DLD1 (cell line): ENCODE measurements around the gene POC1B.

Experiments
- in situ Hi-C: cut with HindIII; loops from 2 replicates; pipeline ENCODE4 v1.10.0; 2017; ENCODE audit warnings: low sequenced_read_pairs

POC1B gene

DNA sequence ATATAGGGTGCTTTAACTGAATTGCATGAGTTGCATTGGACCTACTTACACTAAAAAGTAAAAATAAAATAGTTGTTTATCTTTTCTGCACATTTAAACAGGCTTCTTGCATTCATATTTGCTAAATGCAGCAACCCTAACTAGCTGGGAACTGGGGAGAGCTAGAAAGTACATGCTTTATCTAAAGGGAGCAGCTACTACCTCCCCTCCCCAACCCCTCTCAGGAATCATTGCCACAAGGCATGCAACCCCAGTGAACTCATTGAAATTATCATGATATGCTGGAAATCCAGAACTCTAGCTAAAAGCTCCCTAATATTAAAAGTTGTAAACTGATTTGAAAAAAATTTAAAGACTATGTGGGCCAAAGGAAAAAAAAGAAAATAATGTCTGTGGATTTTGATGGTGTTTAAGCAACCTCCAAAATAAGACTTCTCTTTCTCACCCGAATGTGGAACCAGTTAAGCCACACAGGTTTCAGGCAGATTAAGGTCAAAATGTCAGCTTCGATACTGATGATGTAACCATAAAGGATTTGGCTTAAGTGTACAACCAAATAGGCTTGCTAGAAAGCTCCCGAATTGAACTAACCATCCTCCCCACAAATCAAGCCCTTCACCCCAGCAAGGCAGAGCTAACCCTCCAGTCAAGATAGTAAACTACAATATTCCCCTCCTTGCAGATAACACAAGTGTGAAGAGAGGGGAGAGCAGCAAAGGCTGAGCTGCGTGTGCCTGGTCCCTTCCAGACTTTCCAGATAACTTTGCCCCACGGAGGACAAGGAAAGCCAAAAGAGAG, 13.8 kb upstream of the POC1B start:
- in situ Hi-C loops: no loop called here

DNA sequence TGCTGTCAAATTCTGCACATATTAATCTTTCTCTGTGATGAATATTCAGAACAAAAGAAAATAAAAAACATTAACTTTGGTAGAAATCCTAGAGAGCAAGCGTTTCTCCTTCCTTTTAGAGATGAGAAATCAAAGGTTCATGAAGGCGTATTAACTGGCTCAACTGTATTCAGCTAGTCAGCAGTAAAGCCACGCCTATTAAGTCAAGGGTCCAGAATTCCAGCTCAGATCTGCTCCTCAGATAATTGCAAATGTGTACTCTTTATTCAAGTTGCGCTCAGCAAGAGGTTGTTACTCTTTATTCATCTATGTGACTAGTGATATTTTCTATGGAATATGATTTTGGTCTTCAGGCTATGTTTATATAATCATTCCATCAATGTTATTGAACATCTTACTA, 13.1 kb upstream of the POC1B start:
- in situ Hi-C loops: no loop called here

DNA sequence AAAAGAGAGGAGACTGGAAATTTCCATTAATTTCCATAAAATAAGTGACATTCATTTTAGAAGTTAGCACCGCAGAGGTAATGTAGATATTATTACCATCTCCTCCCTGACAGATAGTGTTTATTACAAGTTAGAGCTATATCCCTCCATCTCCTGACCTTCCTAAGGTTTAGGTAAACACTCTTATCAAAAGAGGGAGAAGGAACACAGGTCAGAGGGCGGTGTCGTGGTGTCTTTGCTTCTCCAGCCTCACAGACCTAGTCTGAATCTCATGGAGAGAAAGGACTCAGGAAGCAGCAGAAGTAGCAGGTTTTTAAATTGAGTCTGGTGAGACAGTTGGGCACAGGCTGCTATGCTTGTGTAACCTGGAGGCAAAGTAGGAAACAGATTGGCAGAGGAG, 11.5 kb upstream of the POC1B start:
- in situ Hi-C loops: no loop called here

DNA sequence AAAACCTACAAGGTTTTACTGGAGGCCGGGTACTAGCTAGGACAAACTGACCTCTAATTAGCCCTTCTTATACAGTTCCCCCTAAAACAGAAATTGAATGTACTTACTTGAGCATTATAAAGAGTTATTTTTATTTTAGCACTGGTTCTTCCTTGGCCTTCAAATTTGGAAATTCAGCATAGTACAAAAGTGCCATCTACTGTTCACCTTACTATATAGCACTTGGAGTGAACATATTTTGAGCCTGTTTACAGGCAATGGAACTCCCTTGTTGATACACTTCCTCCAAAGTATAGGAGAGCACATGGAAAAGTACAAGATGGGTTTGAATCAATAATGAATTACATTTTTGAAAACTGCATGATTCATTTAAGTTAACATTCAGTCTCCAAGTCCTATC, 3.9 kb upstream of the POC1B start:
- in situ Hi-C loops: no loop called here

DNA sequence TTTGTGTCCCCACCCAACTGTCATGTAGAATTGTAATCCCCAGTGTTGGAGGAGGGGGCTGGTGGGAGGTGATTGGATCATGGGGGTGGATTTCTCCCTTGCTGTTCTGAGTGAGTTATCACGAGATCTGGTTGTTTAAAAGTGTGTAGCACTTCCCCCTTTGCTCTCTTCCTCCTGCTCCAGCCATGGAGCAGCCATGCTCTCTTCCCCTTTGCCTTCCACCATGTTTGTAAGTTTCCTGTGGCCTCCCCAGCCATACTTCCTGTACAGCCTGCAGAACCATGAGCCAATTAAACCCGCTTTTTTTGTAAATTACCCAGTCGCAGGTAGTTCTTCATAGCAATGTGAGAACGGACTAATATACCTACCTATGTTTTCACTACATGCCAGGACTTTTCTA, 2.6 kb upstream of the POC1B start:
- in situ Hi-C loops: no loop called here

DNA sequence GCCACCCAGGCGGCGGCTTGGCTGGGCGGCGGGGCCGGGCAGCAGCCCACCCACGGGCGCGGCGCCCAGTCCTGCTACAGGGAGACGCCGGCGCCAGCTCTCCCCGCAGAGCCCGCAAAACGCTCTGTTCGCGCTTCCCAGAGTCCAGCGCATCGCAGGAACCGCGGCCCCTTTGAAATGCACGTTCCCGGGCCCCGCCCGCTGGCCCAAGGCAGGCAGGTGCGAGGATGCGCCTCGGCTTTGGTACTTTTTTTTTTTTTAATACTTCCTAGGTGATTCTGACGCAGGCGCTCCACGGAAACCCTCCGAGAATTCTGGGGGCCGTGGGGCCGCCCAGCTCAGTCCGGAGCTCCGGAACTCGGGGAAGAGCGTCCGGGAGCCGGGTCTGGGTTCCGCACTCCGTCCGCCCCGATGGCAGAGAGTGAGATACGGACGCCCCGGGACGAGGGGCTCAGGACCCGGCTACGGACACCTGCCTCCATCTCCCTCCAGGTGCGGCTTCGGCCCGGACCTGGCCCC, 483 bp downstream of the POC1B start:
- in situ Hi-C loops: no loop called here

DNA sequence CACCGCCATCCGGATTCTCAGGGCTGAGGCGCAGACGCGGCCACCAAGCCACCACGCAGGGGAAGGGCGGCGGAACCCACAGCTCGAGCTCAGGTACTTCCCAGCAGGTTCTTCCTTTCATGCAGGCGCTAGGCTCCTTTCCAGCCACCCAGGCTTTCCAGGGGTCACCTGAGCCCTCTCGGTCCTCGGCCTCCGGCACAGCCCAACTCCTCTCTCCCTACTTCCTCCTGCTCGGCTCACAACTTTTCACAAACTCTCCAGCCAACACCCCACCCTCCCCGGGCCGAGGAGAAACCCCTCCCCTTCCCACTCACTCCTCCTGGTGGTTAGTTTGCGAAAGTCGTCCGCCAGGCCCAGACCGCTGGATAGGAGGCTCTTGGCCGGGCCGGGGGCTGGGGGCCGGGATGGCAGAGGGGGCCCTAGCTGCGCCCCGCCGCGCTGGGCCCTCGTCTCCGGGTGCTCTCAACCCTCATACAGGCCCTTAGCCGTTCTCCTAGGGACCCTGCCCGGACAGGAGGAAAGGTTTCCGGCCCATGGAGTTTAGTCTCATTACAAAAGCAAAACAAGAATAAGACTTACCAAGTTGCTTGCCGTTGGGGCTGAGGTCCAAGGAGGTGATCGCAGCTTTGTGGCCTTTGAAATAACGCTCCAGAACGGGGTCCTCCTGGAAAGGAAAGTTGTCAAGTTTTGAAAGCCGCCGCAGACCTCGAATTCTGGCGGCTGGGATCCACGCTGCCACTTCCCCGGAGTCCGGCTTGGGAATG, 1.1 kb downstream of the POC1B start, which contains the start of gene GALNT4:
Gene GALNT4 (minus strand): TSS at position 256 of the 764 bp plus-strand sequence. CDS start 247 bp downstream, at position 9.
- in situ Hi-C loops: no loop called here

DNA sequence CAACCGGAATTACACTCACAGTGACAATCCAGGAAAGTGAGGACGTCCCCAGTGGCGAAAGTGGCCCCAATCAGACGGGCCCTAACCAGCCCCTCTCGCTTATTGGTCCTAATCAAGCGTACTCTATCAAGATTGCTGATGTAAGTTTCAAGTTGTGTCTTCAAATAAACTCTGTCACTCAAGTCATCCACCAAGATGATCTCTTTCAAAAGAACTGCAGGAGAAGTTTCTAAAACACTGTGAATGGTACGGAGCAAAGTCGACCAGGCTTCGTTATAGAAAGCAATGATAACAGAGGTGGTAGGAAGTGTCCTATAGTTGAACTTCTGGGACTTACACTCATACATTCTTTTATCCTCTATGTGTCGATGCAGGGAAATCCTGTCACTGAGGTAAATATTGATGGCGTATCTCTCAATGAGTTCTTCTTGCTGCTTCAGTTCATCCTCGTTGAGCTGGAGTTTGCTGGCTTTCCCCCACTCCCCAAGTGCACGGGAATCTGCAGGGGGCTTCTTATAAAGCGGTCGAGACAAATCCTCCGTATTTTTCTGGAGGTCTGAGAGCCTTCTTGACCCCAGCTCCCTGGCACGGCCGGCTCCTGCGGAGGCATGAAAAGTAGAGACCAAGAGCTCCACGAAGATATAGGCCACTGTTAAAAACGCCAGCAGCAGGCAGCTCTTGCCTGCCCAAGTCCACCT, 1.9 kb downstream of the POC1B start:
- in situ Hi-C loops: no loop called here

DNA sequence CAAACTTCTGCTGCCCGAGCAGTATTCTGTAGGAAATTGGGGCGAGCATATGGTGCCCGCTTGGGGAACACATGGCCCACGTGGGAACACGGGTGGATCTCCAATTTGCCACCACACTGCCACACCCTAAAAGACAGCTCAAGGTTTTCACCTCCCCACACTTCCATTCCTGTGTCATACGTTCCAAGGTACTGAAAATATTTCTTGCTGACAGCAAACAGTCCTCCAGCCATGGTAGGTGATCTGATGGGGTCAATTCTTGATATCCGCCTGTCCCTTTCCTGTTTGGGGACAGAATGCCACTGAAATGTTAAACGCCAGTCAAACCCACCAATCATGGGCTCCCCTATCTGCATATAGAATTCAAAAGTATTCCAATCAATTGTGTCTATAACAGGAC, 2.5 kb downstream of the POC1B start:
- in situ Hi-C loops: no loop called here

DNA sequence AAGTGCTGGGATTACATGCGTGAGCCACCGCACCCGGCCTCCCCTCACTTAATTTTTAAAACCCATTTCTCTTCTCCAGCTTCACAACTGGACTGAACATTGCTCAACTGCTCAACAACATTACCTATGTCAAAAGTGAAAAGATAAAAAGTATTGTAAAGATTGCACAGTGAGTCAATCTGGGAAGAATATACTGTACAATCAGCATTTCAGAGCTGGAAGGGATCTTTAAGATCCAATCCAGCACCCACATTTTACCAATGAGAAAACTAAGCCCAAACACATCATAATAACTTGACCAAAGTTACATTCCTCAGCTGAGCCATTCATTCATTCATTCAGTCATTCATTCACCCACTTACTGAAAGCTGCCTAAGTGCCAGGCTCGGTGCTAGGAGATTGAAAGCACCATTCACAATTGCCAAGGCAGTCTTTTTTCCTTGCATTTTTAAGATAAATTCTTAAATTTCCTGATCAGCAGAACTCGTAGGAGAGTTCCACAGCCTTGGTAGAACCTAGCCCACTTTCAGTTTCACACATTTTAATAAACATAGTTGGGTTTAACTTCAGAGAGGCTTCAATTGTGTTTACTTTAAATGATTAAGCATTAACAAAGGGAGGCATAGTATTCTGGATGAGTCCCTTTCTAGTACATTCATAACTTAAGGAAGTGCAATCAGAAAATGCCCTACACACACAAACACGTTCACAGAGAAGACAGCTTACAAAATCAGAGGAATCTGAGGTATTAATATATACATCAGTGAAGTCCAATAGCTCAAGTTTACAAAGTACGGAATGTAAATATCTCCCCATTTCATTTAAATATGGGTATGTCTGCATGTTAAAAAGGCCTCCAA, 4.3 kb downstream of the POC1B start:
- in situ Hi-C loops: no loop called here

DNA sequence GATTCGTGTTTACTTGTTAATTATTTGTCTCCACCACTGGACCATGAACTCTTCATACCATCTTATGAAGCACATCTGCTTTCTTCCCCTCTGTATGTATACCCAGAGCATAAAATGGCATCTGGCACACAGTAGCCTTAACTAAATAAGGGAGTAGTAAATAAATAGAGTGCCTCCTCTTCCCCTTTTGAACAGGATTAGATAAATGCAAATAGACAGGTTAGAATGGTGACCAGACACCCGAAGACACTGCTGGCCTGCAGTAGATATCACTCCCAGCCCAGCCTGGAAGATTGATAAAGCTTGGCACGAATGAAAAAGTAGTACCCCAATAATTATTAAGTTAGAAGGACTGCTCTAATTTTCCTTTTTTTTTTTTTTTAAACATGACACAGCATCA, 8.1 kb downstream of the POC1B start:
- in situ Hi-C loops: no loop called here

DNA sequence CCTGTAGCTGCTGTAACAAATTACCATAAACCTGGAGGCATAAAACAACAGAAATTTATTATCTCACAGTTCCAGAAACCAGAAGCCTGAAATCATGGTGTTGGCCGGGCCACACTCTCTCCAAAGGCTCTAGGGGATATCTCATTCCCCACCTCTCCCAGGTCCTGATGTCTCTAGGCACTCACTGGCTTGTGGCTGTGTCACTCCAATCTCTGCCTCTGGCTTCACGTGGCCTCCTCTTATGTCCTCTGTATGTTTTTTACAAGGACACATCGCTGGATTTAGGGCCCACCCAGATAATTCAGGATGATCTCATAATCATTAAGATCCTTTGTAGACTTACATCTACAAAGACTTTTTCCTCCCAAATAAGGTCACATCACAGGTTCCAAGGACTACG, 9.2 kb downstream of the POC1B start:
- in situ Hi-C loops: no loop called here

DNA sequence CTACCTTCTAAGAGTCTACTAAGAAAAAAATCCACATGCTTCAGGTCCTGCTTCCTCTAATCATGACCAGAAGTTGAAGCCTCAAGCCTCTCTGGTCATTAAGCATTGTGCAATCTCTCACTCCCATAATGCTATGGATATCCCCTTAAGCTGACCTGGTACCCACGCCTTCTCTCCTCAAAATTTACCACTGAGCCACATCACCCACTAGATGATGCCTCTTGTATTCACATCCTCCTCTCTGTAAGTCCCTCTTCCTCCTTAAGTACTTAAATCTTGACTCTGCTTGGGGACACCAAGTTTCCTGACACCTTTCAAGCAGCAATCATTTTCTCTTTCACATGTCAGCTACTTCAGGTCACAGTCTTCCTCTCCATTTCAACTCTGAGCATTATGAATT, 11.1 kb downstream of the POC1B start:
- in situ Hi-C loops: no loop called here

DNA sequence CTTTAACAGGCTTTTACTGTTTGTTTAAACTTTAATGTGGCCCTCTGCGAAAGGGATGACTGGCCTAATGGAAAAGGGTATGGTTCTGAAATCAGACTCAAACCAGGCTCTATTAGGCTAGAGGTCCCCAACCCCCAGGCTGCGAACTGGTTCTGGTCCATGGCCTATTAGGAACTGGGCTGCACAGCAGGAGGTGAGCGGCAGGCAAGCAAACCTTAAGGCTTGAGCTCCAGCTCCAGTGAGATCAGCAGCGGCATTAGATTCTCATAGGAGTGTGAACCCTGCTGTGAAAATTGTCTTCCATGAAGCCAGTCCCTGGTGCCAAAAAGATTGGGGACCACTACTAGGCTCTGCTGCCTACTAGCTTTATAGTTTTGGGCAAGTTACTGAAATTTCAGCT, 12.3 kb downstream of the POC1B start:
- in situ Hi-C loops: no loop called here

DNA sequence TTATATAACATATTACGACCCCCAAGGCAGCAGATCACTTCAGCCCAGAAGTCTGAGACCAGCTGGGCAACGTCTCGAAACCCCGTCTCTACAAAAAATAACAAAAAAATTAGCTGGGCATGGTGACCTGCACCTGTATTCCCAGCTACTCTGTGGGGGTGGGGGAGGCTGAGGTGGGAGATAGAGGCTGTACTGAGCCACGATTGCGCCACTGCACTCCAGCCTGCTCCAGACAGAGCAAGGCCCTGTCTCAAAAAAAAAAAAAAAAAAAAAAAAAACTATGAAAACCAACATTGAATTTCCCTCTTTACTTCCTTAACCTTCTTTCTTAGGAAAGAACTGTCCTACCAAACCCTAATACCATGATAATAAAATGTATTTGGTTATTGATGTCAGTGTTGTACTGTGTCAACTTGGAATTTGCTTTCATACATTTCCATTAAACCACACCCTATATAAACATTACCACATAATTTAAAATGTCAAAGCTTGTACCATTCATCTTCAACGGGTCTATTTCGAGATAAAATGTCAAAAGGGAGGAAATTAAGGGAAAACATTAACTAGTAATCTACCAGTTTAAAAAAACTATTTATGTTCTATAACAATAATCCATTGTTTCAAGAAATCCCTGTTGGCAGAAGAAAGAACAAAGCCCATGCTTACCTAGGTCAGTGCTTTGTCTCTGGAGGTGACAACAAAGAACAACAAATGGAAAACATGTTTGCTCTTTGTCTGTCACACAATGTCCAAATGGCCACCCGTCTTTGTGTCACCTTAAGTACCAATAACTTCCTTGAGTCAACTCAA, 18.6 kb downstream of the POC1B start:
- in situ Hi-C loops: no loop called here

DNA sequence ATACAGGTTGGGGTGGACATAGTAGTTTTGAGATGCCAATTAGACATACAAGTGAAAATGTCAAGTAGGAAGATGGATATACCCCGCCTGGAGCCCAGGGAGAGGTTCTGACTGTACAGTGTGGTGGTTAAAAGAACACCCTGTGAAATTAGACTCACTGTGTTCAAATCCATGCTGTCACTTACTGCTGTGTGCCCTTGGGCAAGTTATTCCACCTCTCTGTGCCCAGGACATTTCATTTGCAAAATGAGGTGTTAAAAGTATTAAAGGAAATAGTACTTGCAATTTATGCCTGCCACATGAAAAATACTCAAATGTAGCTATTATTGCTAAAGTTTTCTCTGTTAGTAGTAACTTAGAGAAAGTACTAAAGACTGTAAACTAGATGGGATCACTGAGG, 19.8 kb downstream of the POC1B start:
- in situ Hi-C loops: no loop called here

DNA sequence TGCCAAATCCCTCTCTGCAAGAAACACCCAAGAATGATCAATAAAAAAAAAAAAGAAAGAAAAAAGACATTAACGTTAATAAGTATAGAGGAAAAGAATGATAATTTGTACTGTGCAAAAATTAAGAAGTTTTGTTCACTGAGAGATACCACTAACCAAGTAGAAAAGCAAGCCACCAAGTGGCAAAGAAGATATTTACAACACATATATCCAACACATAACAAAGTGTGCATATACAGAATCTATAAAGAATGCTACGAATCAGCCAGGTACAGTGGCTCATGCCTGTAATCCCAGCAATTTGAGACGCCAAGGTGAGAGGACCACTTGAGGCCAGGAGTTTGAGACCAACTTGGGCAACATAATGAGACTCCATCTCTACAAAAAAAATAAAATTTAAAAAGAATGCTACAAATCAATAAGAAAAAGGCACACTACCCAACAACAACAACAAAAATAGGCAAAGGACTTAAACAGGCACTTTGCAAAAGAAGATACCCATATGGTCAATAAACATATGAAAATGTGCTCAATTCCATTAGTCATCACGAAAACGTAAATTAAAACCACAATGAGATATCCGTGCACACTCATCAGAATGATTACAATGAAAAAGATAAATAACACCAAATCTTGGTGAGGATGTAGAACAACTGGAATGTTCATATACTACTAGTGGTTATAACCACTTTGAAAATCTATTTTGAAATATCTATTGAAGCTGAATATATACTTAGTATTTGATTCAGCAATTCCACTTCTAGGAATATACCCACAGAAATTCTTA, 21.1 kb downstream of the POC1B start:
- in situ Hi-C loops: no loop called here

DNA sequence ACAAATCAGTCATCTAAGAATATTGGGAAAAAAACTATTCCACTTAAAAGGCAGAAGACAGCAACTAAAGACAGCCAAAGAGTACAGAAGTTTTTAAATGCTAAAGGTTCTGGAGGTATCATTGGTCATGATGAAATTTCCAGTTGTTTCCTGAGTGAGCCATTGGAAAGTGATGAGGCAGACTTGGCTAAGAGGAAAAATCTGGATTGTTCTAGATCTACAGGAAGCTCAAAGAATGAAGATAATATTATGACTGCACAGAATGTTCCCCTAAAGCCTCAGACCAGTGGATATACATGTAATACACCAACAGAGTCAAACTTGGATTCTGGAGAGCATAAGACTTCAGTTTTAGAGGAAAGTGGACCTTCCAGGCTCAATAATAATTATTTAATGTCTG, 24.1 kb downstream of the POC1B start:
- in situ Hi-C loops: no loop called here

DNA sequence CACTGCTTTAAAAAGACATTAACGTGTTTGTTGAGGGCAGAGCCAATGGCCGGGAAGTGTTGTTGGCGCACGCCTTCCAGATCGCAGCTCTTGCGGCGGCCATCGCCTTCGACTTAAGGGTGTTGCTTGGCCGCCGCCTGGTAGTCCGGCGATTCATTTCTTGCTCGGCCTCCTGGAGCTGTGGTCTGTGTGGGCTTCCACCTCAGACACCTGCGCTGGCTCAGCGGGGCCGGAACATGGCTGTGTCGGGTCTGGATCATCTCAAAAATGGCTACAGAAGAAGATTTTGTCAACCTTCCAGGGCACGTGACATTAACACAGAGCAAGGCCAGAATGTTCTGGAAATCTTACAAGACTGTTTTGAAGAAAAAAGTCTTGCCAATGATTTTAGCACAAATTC, 26.0 kb downstream of the POC1B start:
- in situ Hi-C loops: no loop called here
